GM23338 (cell line): Measurements from ENCODE around the gene PRKCH.

Experiments used
- EZH2 ChIP-seq: fragments of 200-600 bp; sonication (generic); IDR thresholded peaks from one replicate; pipeline ENCODE4 v1.8.0; 2017; ENCODE audit warnings: antibody characterized with exemption, mild to moderate bottlenecking, low read depth; ENCODE audit not compliant: unreplicated experiment
- EZH2phosphoT487 ChIP-seq: fragments of 200-600 bp; sonication (generic); IDR thresholded peaks from one replicate; pipeline ENCODE4 v1.8.1; 2018; ENCODE audit warnings: antibody characterized with exemption; ENCODE audit not compliant: unreplicated experiment
- JUNB ChIP-seq: IDR thresholded peaks from one replicate; pipeline ENCODE4 v1.6.1; 2016; ENCODE audit warnings: antibody characterized with exemption; ENCODE audit not compliant: unreplicated experiment
- STAT1 ChIP-seq: IDR thresholded peaks from one replicate; pipeline ENCODE4 v1.6.1; 2016; ENCODE audit warnings: antibody characterized with exemption; ENCODE audit not compliant: unreplicated experiment
- TF ChIP-seq, protein P1 (sequence below), 2 experiments: fragments of 200-600 bp in 1 of 2; sonication (generic) in 1 of 2; conservative IDR thresholded peaks; 2 replicates each; pipeline versions ENCODE4 v1.5.1 to v1.6.1; 2016 to 2017; ENCODE audit warnings: antibody characterized with exemption in 2 of 2, low read depth in 2 of 2, mild to moderate bottlenecking in 2 of 2, moderate library complexity in 1 of 2
- TF ChIP-seq, protein P2 (sequence below): IDR thresholded peaks from one replicate; pipeline ENCODE4 v1.6.1; 2018; ENCODE audit warnings: antibody characterized with exemption; ENCODE audit not compliant: unreplicated experiment

DNA sequence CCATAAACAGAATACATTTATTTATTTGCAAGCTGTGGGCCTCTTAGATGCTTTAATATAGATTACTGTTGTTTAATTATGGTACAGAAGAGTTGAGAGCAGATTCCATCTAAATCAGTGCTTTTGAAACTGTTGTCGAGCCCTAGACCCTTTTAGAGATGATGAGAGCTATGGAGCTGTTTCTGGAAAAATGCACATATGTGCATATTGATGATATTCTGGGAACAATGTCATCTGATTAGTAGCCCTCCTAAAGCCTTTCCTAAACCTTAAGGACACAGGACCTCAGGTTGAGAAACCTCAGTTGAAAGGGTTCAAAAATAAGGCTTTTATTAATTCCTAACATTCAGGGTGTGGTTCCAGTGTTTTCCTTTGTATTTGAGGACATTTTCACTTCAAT, 11.7 kb downstream of the PRKCH start:
- TF ChIP-seq EZH2 (no peak), EZH2phosphoT487 (no peak), STAT1 (no peak), JUNB (no peak)
- TF ChIP-seq, protein P1, sequence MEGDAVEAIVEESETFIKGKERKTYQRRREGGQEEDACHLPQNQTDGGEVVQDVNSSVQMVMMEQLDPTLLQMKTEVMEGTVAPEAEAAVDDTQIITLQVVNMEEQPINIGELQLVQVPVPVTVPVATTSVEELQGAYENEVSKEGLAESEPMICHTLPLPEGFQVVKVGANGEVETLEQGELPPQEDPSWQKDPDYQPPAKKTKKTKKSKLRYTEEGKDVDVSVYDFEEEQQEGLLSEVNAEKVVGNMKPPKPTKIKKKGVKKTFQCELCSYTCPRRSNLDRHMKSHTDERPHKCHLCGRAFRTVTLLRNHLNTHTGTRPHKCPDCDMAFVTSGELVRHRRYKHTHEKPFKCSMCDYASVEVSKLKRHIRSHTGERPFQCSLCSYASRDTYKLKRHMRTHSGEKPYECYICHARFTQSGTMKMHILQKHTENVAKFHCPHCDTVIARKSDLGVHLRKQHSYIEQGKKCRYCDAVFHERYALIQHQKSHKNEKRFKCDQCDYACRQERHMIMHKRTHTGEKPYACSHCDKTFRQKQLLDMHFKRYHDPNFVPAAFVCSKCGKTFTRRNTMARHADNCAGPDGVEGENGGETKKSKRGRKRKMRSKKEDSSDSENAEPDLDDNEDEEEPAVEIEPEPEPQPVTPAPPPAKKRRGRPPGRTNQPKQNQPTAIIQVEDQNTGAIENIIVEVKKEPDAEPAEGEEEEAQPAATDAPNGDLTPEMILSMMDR (conservative IDR thresholded peaks at IDR 0.05; ENCODE audit: low read depth in 2 of 2) = no peak
- TF ChIP-seq, protein P2, sequence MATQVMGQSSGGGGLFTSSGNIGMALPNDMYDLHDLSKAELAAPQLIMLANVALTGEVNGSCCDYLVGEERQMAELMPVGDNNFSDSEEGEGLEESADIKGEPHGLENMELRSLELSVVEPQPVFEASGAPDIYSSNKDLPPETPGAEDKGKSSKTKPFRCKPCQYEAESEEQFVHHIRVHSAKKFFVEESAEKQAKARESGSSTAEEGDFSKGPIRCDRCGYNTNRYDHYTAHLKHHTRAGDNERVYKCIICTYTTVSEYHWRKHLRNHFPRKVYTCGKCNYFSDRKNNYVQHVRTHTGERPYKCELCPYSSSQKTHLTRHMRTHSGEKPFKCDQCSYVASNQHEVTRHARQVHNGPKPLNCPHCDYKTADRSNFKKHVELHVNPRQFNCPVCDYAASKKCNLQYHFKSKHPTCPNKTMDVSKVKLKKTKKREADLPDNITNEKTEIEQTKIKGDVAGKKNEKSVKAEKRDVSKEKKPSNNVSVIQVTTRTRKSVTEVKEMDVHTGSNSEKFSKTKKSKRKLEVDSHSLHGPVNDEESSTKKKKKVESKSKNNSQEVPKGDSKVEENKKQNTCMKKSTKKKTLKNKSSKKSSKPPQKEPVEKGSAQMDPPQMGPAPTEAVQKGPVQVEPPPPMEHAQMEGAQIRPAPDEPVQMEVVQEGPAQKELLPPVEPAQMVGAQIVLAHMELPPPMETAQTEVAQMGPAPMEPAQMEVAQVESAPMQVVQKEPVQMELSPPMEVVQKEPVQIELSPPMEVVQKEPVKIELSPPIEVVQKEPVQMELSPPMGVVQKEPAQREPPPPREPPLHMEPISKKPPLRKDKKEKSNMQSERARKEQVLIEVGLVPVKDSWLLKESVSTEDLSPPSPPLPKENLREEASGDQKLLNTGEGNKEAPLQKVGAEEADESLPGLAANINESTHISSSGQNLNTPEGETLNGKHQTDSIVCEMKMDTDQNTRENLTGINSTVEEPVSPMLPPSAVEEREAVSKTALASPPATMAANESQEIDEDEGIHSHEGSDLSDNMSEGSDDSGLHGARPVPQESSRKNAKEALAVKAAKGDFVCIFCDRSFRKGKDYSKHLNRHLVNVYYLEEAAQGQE = no peak
